Activated CD8-positive, alpha-beta memory T cell treated with anti-CD3 and anti-CD28 coated beads for 1 hour (primary cell): Measurements from ENCODE around the gene SPINT2.

ENCODE experiments used
- DNase-seq, 2 donors: peaks; one replicate each; pipeline ENCODE4 v3.0.0-alpha.2; 2020; ENCODE audit warnings: low read depth in 1 of 2; ENCODE audit errors: extremely low read depth in 1 of 2

Gene SPINT2

GRCh38 chr19:38291855-38292254 lies 27.5 kb downstream of the SPINT2 start:
- no peak for DNase-seq

GRCh38 chr19:38293281-38293680 lies 28.9 kb downstream of the SPINT2 start:
- no peak for DNase-seq

- DNase-seq: no peak
Measured at GRCh38 chr19:38294090-38294489, 29.7 kb downstream of the SPINT2 start.

GRCh38 chr19:38298821-38299680 lies 34.7 kb downstream of the SPINT2 start:
- DNase-seq: no peak

GRCh38 chr19:38303517-38304351 lies 39.4 kb downstream of the SPINT2 start, which contains the start of gene C19orf33:
Gene C19orf33 (plus strand): TSS chr19:38304251. CDS start chr19:38304262, 11 bp downstream.
- DNase-seq: no peak

- DNase-seq: no peak
Measured at GRCh38 chr19:38304352-38304865, 40.0 kb downstream of the SPINT2 start.

GRCh38 chr19:38304866-38305429 lies 40.6 kb downstream of the SPINT2 start:
- DNase-seq: no peak

GRCh38 chr19:38306236-38306635 lies 41.9 kb downstream of the SPINT2 start:
- DNase-seq: no peak

- no peak for DNase-seq
Measured at GRCh38 chr19:38307076-38307475, 42.7 kb downstream of the SPINT2 start.

GRCh38 chr19:38307597-38307996 lies 43.2 kb downstream of the SPINT2 start:
- no peak for DNase-seq

GRCh38 chr19:38308006-38308766 lies 43.8 kb downstream of the SPINT2 start:
- DNase-seq: no peak

GRCh38 chr19:38308926-38309614 lies 44.7 kb downstream of the SPINT2 start:
- DNase-seq: no peak

GRCh38 chr19:38309615-38310278 lies 45.4 kb downstream of the SPINT2 start:
- DNase-seq: no peak

GRCh38 chr19:38310279-38310670 lies 45.9 kb downstream of the SPINT2 start:
- DNase-seq: no peak

- no peak for DNase-seq
Measured at GRCh38 chr19:38310986-38311385, 46.6 kb downstream of the SPINT2 start.

GRCh38 chr19:38315657-38316476 lies 51.5 kb downstream of the SPINT2 start, which contains the start of gene YIF1B:
Gene YIF1B (minus strand): TSS chr19:38315947. CDS start chr19:38315917, 30 bp downstream.
- peak; percentile 86 to 87 for DNase-seq

GRCh38 chr19:38316477-38317067 lies 52.2 kb downstream of the SPINT2 start:
- no peak for DNase-seq

GRCh38 chr19:38317104-38317612 lies 52.8 kb downstream of the SPINT2 start:
- no peak for DNase-seq
